GM10266 (cell line): Measurements from ENCODE around the gene FBXL13.
"Not testable (repeated sequence)": the region's sequence is repeated elsewhere in the genome, so short reads cannot be mapped to it uniquely, and the experiment has no call there.

Experiments used
- DNase-seq: peaks from one replicate; pipeline ENCODE4 v3.0.0; 2012; ENCODE audit errors: extremely low spot score
- TF ChIP-seq, protein P1 (sequence below): IDR thresholded peaks from 2 replicates; pipeline ENCODE4 v1.5.1; 2012; ENCODE audit warnings: mild to moderate bottlenecking, low read depth; ENCODE audit not compliant: control insufficient read depth, insufficient read depth; ENCODE audit errors: missing control alignments

FBXL13 gene

GRCh38 chr7:102978284-102978683, 96.3 kb downstream of the FBXL13 start:
- DNase-seq, result no peak
- TF ChIP-seq, protein P1, sequence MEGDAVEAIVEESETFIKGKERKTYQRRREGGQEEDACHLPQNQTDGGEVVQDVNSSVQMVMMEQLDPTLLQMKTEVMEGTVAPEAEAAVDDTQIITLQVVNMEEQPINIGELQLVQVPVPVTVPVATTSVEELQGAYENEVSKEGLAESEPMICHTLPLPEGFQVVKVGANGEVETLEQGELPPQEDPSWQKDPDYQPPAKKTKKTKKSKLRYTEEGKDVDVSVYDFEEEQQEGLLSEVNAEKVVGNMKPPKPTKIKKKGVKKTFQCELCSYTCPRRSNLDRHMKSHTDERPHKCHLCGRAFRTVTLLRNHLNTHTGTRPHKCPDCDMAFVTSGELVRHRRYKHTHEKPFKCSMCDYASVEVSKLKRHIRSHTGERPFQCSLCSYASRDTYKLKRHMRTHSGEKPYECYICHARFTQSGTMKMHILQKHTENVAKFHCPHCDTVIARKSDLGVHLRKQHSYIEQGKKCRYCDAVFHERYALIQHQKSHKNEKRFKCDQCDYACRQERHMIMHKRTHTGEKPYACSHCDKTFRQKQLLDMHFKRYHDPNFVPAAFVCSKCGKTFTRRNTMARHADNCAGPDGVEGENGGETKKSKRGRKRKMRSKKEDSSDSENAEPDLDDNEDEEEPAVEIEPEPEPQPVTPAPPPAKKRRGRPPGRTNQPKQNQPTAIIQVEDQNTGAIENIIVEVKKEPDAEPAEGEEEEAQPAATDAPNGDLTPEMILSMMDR, result no peak

DNA sequence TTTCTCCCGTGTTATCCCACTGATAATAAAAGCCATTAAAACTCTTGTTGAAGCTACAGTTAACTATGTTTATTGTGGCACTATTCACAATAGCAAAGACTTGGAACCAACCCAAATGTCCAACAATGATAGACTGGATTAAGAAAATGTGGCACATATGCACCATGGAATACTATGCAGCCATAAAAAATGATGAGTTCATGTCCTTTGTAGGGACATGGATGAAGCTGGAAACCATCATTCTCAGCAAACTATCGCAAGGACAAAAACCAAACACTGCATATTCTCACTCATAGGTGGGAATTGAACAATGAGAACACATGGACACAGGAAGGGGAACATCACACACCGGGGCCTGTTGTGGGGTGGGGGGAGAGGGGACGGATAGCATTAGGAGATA, 97.0 kb downstream of the FBXL13 start:
- DNase-seq, result not testable (repeated sequence)

GRCh38 chr7:102976493-102976892, 98.1 kb downstream of the FBXL13 start:
- TF ChIP-seq, protein P1, result no peak
- no peak for DNase-seq

- TF ChIP-seq, protein P1, result no peak
- no peak for DNase-seq
Measured at GRCh38 chr7:102975854-102976253, 98.7 kb downstream of the FBXL13 start.

- no peak for DNase-seq
- TF ChIP-seq, protein P1, result no peak
Measured at GRCh38 chr7:102974366-102975236, 100.0 kb downstream of the FBXL13 start.

GRCh38 chr7:102973096-102973802, 101.3 kb downstream of the FBXL13 start:
- TF ChIP-seq, protein P1, result no peak
- no peak for DNase-seq

DNA sequence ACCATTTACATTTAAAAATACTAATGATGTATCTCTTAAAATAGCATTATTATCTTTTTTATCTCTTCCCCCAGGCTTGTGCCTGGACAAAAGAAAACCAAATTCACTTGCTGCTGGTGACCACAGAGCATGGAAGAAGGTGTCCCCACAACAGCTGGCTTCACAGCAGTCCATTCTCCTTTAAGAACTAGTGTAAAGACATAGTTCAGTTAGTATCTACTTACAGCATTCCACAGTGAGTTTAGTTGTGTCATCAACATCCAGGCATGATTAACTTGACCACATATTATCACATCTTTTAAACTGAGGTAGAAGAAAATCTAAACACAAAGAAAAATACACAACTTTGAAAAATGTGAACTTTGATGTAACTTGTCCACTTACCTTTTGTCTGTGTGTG, 106.8 kb downstream of the FBXL13 start:
- TF ChIP-seq, protein P1, result no peak
- no peak for DNase-seq
